ENCODE results near the gene CTH. TPM values are rescaled to one million over a fixed set of nuclear protein-coding genes. Genes with fewer than 3 reads are reported as not detected.
"Not testable (repeated sequence)": the region's sequence is repeated elsewhere in the genome, so short reads cannot be mapped to it uniquely, and the experiment has no call there.

Gene CTH
- total RNA-seq, 1 experiment from 2014 or later: 4.7 TPM

GRCh38 chr1:70364439-70364838, 46.6 kb upstream of the CTH start:
- in situ Hi-C loops (cut with HindIII; ENCODE audit: low pct_unique_long_range_greater_than_20kb, low sequenced_read_pairs): no loop called here
- Histone ChIP-seq H3K27me3 (ENCODE audit: control insufficient read depth, insufficient read depth, low read length) (no peaks in the 10 kb centered on the region), H3K9me3 (ENCODE audit: control insufficient read depth, insufficient read depth, low read depth, low read length) (no peaks in the 10 kb centered on the region), H3K4me1 (ENCODE audit: control insufficient read depth, insufficient read depth, low read length) (no peaks in the 10 kb centered on the region), H3K4me3 (ENCODE audit: low read depth in 2 of 2, low read length in 2 of 2) (no peak overlapping the region), H3K36me3 (ENCODE audit: control insufficient read depth, insufficient read depth, low read length) (no peaks in the 10 kb centered on the region), H3K27ac (ENCODE audit: low read length) (no peak overlapping the region)
- POLR2A ChIA-PET: no interaction called here
- TF ChIP-seq, protein P1, sequence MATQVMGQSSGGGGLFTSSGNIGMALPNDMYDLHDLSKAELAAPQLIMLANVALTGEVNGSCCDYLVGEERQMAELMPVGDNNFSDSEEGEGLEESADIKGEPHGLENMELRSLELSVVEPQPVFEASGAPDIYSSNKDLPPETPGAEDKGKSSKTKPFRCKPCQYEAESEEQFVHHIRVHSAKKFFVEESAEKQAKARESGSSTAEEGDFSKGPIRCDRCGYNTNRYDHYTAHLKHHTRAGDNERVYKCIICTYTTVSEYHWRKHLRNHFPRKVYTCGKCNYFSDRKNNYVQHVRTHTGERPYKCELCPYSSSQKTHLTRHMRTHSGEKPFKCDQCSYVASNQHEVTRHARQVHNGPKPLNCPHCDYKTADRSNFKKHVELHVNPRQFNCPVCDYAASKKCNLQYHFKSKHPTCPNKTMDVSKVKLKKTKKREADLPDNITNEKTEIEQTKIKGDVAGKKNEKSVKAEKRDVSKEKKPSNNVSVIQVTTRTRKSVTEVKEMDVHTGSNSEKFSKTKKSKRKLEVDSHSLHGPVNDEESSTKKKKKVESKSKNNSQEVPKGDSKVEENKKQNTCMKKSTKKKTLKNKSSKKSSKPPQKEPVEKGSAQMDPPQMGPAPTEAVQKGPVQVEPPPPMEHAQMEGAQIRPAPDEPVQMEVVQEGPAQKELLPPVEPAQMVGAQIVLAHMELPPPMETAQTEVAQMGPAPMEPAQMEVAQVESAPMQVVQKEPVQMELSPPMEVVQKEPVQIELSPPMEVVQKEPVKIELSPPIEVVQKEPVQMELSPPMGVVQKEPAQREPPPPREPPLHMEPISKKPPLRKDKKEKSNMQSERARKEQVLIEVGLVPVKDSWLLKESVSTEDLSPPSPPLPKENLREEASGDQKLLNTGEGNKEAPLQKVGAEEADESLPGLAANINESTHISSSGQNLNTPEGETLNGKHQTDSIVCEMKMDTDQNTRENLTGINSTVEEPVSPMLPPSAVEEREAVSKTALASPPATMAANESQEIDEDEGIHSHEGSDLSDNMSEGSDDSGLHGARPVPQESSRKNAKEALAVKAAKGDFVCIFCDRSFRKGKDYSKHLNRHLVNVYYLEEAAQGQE (IDR thresholded peaks at IDR 0.05; ENCODE audit: insufficient read depth in 1 of 2, low read depth in 2 of 2, low read length in 1 of 2): no peak
- TF ChIP-seq CTCF (IDR thresholded peaks at IDR 0.05): no peak
- no peak for TF ChIP-seq TCF7L2 (IDR thresholded peaks at IDR 0.05; ENCODE audit: low read depth, low read length)
- intact Hi-C loops (cut with micrococcal nuclease; ENCODE audit: unreplicated experiment): no loop called here
- ATAC-seq (no peak), DNase-seq (ENCODE audit: low read depth, low spot score) (no peak)
- CTCF ChIA-PET: no interaction called here
- BruUV-seq (replicated peaks): no TSS peak

GRCh38 chr1:70366425-70366952, 44.6 kb upstream of the CTH start:
- H3K27me3 ChIP-seq (ENCODE audit: control insufficient read depth, insufficient read depth, low read length); H3K4me3 ChIP-seq (ENCODE audit: low read depth in 2 of 2, low read length in 2 of 2); in situ Hi-C loops (cut with HindIII; ENCODE audit: low pct_unique_long_range_greater_than_20kb, low sequenced_read_pairs); BruUV-seq (replicated peaks); H3K9me3 ChIP-seq (ENCODE audit: control insufficient read depth, insufficient read depth, low read depth, low read length); H3K4me1 ChIP-seq (ENCODE audit: control insufficient read depth, insufficient read depth, low read length); DNase-seq (ENCODE audit: low read depth, low spot score); H3K27ac ChIP-seq (ENCODE audit: low read length); H3K36me3 ChIP-seq (ENCODE audit: control insufficient read depth, insufficient read depth, low read length); intact Hi-C loops (cut with micrococcal nuclease; ENCODE audit: unreplicated experiment); ATAC-seq; POLR2A ChIA-PET; CTCF ChIA-PET: not testable (repeated sequence)

DNA sequence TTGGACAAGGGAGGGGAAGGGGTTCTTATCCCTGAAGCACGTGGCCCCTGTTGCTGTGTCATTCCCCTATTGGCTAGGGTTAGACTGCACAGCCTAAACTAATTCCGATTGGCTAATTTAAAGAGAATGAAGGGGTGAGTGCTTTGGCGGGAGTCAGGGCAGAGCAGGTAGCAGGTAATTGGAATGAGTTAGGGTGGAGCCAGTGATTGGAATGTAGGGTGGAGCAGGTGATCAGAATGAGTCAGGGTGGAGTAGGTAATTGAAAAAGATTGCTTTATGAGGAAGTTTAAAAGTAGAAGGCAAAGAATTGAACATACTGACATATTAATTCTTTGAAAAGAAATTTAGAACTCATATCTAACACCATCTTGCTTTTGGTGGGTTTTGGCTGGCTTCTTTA, 44.1 kb upstream of the CTH start:
- H3K9me3 ChIP-seq (ENCODE audit: control insufficient read depth, insufficient read depth, low read depth, low read length); POLR2A ChIA-PET; BruUV-seq (replicated peaks); H3K4me1 ChIP-seq (ENCODE audit: control insufficient read depth, insufficient read depth, low read length); in situ Hi-C loops (cut with HindIII; ENCODE audit: low pct_unique_long_range_greater_than_20kb, low sequenced_read_pairs); H3K27ac ChIP-seq (ENCODE audit: low read length); ATAC-seq; intact Hi-C loops (cut with micrococcal nuclease; ENCODE audit: unreplicated experiment); H3K36me3 ChIP-seq (ENCODE audit: control insufficient read depth, insufficient read depth, low read length); H3K4me3 ChIP-seq (ENCODE audit: low read depth in 2 of 2, low read length in 2 of 2); CTCF ChIA-PET; H3K27me3 ChIP-seq (ENCODE audit: control insufficient read depth, insufficient read depth, low read length); DNase-seq (ENCODE audit: low read depth, low spot score): not testable (repeated sequence)

DNA sequence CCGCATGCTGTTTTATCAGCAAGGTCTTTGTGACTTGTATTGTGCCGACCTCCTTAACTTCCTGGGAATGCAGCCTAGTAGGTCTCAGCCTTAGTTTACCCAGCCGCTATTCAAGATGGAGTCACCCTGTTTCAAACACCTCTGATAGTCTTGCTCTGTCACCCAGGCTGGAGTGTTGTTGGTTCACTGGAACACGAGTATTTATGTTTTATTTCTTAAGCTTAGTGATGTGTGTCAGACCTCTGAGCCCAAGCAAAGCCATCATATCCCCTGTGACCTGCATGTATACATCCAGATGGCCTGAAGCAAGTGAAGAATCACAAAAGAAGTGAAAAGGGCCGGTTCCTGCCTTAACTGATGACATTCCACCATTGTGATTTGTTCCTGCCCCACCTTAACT, 43.7 kb upstream of the CTH start:
- H3K27me3 ChIP-seq (ENCODE audit: control insufficient read depth, insufficient read depth, low read length); POLR2A ChIA-PET; H3K27ac ChIP-seq (ENCODE audit: low read length); in situ Hi-C loops (cut with HindIII; ENCODE audit: low pct_unique_long_range_greater_than_20kb, low sequenced_read_pairs); H3K4me1 ChIP-seq (ENCODE audit: control insufficient read depth, insufficient read depth, low read length); H3K9me3 ChIP-seq (ENCODE audit: control insufficient read depth, insufficient read depth, low read depth, low read length); H3K36me3 ChIP-seq (ENCODE audit: control insufficient read depth, insufficient read depth, low read length); H3K4me3 ChIP-seq (ENCODE audit: low read depth in 2 of 2, low read length in 2 of 2); CTCF ChIA-PET; ATAC-seq; BruUV-seq (replicated peaks); DNase-seq (ENCODE audit: low read depth, low spot score); intact Hi-C loops (cut with micrococcal nuclease; ENCODE audit: unreplicated experiment): not testable (repeated sequence)

- H3K27ac ChIP-seq (ENCODE audit: low read length); H3K36me3 ChIP-seq (ENCODE audit: control insufficient read depth, insufficient read depth, low read length); DNase-seq (ENCODE audit: low read depth, low spot score); in situ Hi-C loops (cut with HindIII; ENCODE audit: low pct_unique_long_range_greater_than_20kb, low sequenced_read_pairs); intact Hi-C loops (cut with micrococcal nuclease; ENCODE audit: unreplicated experiment); BruUV-seq (replicated peaks); H3K27me3 ChIP-seq (ENCODE audit: control insufficient read depth, insufficient read depth, low read length); CTCF ChIA-PET; H3K4me1 ChIP-seq (ENCODE audit: control insufficient read depth, insufficient read depth, low read length); POLR2A ChIA-PET; H3K9me3 ChIP-seq (ENCODE audit: control insufficient read depth, insufficient read depth, low read depth, low read length); H3K4me3 ChIP-seq (ENCODE audit: low read depth in 2 of 2, low read length in 2 of 2); ATAC-seq: not testable (repeated sequence)
Observed at GRCh38 chr1:70371586-70371985, 39.5 kb upstream of the CTH start.

Measured in Panc1 (cell line).